Thoracic aorta (tissue), 2 donors: Measurements from ENCODE around the gene ELF4. TPM values are rescaled to one million over a fixed set of nuclear protein-coding genes. Genes with fewer than 3 reads are reported as not detected.

Source experiments
- ATAC-seq: fragments of 150-250 bp; one replicate; pipeline ENCODE4 v1.8.0; 2017; ENCODE audit warnings: low read depth; ENCODE audit not compliant: insufficient number of reproducible peaks, low FRiP score
- DNase-seq: peaks from one replicate; pipeline ENCODE4 v3.0.0-alpha.2; 2020; ENCODE audit warnings: low spot score
- H3K27ac ChIP-seq, 2 donors: fragments of 200-600 bp; sonication (generic); 1 replicate in 1 of 2; 2 replicates in 1 of 2; pipeline ENCODE4 v1.5.1; 2016; ENCODE audit warnings: mild to moderate bottlenecking in 2 of 2, moderate library complexity in 2 of 2
- H3K27me3 ChIP-seq: fragments of 200-600 bp; sonication (generic); replicated peaks from 2 replicates; pipeline ENCODE4 v1.6.0; 2016; ENCODE audit warnings: mild to moderate bottlenecking; ENCODE audit not compliant: insufficient read depth
- H3K36me3 ChIP-seq: fragments of 200-600 bp; sonication (generic); one replicate; pipeline ENCODE4 v1.5.1; 2016
- H3K4me1 ChIP-seq, 2 donors: fragments of 200-600 bp; sonication (generic); 1 replicate in 1 of 2; 2 replicates in 1 of 2; pipeline versions ENCODE4 v1.5.1 to v1.6.0; 2016; ENCODE audit warnings: low read depth in 2 of 2, mild to moderate bottlenecking in 1 of 2; ENCODE audit not compliant: control insufficient read depth in 1 of 2
- H3K4me3 ChIP-seq: fragments of 200-600 bp; sonication (generic); 2 replicates; pipeline ENCODE4 v1.5.1; 2016; ENCODE audit warnings: mild to moderate bottlenecking
- H3K9me3 ChIP-seq: fragments of 200-600 bp; sonication (generic); 2 replicates; pipeline ENCODE4 v1.5.1; 2016
- CTCF ChIP-seq: fragments of 200-600 bp; sonication (generic); IDR thresholded peaks from one replicate; pipeline ENCODE4 v1.5.1; 2019; ENCODE audit warnings: antibody characterized with exemption
- total RNA-seq, 2 donors: library from RNA; depleted of rRNA; stranded (reverse); fragments of >200 nt; gene quantifications; one replicate each; pipeline versions ENCODE4 v1.1.0 to v1.2.3, GENCODE V29; 2016

Gene ELF4
- total RNA-seq, 2 donors from 2014 or later, result 11.1 to 16.9 TPM

- H3K4me3 ChIP-seq, result no peak overlapping the region
- H3K4me1 ChIP-seq, result no peaks in the 10 kb centered on the region
- H3K9me3 ChIP-seq, result no peaks in the 10 kb centered on the region
- no peak for ATAC-seq
- no peak overlapping the region for H3K27ac ChIP-seq
- DNase-seq, result no peak
- H3K36me3 ChIP-seq, result no peaks in the 10 kb centered on the region
- no peak for TF ChIP-seq CTCF
- no peaks in the 10 kb centered on the region for H3K27me3 ChIP-seq
Observed at GRCh38 chrX:130090364-130090763, 19.9 kb downstream of the ELF4 start.

- Histone ChIP-seq H3K4me3 (no peak overlapping the region), H3K36me3 (no peaks in the 10 kb centered on the region), H3K27ac (peak overlapping the region in 1 of 2 donors; percentile 5), H3K9me3 (no peaks in the 10 kb centered on the region), H3K4me1 (peaks cover 4 to 11% of the 10 kb centered on the region in 2 donors), H3K27me3 (no peaks in the 10 kb centered on the region)
- ATAC-seq (no peak), DNase-seq (no peak)
- TF ChIP-seq CTCF, result no peak
Observed at GRCh38 chrX:130086447-130087206, 23.7 kb downstream of the ELF4 start.

DNA sequence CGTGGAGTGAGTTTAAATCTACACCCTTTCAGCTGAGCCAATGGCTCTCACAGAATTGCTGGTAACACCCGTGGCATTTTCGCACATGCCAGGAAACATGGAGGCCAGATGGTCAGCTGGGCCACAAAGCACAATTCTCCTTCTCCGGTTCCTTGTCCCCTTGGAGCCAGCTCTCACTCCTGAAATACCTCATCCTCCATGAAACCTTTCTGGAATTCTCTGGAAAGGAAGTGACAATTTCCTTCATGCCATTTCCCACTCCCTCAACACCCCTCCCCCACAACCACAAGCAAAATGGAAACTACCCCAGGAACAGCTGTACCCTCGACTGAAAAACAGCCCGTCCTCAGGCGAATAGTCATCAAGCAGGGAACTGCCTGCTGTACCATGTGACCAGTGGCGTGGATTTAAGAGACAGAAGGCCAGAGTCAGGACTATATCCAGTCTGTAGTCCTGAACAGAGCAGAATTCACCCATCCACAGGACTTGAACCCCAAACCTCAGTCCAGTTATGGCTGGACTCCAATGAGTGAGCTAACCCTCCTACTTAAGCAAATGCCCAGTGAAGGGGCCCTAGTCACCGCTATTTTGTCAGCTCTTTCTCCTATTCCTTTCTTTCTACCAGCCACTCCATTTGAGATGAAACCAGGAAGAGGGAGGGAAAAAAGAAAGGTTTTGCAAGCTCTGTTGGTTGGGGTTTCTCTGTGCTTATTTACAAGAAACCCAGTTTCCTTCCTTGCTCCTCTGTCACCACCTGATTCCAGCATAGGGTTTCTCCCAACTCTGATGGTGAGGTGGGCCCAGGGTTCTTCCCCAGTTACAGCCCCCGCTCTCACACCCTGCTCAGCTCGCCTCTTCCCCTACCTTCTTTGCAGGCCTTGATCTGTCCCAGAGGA lies 24.5 kb downstream of the ELF4 start:
- Histone ChIP-seq H3K36me3 (no peaks in the 10 kb centered on the region), H3K4me1 (peaks cover 4 to 13% of the 10 kb centered on the region in 2 donors), H3K27me3 (no peaks in the 10 kb centered on the region), H3K9me3 (no peaks in the 10 kb centered on the region), H3K4me3 (no peak overlapping the region), H3K27ac (peak overlapping the region in 1 of 2 donors; percentile 5)
- TF ChIP-seq CTCF, result no peak
- DNase-seq (no peak), ATAC-seq (no peak)

DNA sequence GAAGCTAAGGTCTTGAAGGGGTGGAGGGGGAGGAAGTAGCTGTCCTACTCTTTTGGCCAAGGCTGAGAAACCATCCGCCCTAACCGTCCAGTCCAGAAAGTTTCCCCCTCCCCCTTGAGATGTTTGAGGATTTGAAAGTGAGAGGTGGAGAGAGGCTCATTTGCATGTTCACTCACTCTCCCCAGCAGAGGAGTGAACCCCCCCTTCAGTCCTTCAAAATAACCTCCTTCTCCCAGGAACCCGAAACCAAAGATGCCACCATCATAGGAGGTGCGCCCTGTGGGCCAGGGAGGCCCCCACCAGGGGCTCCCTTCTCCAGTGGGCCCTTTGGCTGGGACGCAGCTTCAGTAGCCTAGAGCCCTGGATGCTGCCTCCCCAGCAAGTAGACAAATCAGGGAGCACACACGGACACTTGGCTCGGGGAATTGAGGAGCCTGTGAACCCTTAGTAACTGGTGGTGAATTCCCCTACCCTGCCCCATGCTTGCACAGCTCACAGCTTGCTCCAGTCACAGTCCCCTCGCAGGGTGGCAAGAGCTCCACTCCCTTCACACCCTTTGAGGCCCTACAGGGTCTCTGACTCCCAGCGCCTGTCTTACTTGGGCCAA lies 25.6 kb downstream of the ELF4 start:
- no peaks in the 10 kb centered on the region for H3K9me3 ChIP-seq
- ATAC-seq (no peak), DNase-seq (no peak)
- peaks cover 4 to 13% of the 10 kb centered on the region in 2 donors for H3K4me1 ChIP-seq
- H3K27ac ChIP-seq, result no peak overlapping the region
- TF ChIP-seq CTCF, result no peak
- no peaks in the 10 kb centered on the region for H3K27me3 ChIP-seq
- no peaks in the 10 kb centered on the region for H3K36me3 ChIP-seq
- no peak overlapping the region for H3K4me3 ChIP-seq
